C1 segment of cervical spinal cord (tissue), 14 donors: ENCODE measurements around the gene MOV10L1.
"Not testable (repeated sequence)": the region's sequence is repeated elsewhere in the genome, so short reads cannot be mapped to it uniquely, and the experiment has no call there.

Experiments
- DNase-seq, 14 donors: peaks; one replicate each; lab custom pipeline; 2025; lab: John Stamatoyannopoulos, UW

The MOV10L1 gene

DNA sequence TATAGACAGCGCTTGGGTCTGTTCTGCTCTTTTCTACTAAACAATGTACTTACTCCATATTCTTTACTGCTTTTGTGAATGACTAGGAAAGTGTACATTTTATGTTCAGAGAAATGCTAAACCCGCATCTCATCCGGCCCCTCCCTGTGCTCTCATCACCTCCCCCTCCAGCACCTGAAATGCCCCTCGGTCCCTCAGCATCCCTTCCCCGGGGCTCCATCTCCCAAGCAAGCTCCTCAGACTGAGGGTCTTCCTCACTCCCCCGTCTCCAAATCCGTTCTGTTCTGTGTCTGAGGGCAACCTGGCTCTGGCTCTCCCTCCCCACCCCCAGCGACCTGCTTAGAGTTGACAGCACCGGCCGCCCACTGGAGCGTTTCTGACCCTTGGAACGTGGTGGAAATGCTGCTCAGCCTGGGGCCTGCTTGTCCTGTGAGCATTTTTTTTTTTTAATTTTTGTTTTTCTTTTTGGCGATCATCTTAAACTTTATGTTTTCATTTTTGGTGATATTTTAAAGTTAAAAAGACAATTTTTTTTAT is 112.4 kb downstream of the MOV10L1 start:
- DNase-seq, result no peak

GRCh38 chr22:50203288-50203687 is 113.5 kb downstream of the MOV10L1 start:
- no peak for DNase-seq

- DNase-seq, result no peak
These were observed 114.8 kb downstream of the MOV10L1 start for GRCh38 chr22:50204571-50204970.

DNA sequence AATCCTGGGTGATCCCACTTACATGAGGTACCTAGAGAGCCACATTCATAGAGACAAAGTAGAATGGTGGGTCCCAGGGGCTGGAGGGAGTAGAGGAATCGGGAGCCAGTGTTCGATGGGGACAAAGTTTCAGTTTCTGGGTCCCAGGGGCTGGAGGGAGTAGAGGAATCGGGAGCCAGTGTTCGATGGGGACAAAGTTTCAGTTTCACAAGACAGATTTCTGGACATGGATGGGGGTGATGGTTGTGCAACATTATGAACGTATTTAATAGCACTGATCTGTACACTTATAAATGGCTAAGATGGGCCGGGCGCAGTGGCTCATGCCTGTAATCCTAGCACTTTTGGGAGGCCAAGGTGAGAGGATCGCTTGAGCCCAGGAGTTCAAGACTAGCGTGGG is 115.2 kb downstream of the MOV10L1 start:
- not testable (repeated sequence) for DNase-seq

- DNase-seq, result no peak
These were observed 116.2 kb downstream of the MOV10L1 start for GRCh38 chr22:50205781-50206569.

- peak in 6 of 14 donors; percentile 3 to 70 (median 42) for DNase-seq
These were observed 116.8 kb downstream of the MOV10L1 start for GRCh38 chr22:50206599-50206998.

DNA sequence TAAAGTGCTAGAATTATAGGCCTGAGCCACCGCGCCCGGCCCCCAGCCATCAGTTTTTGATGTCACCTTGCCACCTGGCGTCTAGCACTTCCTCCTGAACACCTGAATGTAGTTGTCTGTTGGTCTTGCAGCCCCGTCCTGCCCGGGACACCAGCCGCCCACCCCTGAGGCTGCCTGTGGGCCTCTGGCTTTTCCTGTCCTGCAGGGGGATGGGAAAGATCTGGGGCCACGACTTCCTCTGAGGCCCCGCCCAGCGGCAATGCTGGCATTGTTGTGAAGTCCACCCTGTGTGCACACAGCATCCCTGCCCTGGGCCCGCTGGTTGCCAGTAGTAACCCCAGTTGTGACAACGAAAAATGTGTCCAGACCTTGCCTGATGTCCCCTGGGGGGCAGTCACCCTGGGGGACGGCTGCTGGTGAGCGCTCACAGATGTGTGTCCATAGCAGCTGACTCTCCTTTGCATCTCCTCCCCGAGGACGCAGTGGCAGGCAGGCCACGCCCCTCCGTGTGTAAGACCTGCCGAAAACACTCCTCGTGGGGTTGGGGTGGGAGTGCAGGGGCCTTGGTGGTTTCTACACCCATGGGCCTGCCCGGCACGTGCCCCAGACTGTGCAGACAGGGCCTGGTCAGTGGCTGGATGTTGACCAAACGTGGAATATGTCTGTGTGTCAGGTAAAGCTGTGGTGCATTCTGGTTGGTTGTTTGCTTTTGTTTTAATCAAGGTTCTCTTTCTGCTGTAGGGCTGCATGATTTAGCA is 117.8 kb downstream of the MOV10L1 start:
- no peak for DNase-seq

DNA sequence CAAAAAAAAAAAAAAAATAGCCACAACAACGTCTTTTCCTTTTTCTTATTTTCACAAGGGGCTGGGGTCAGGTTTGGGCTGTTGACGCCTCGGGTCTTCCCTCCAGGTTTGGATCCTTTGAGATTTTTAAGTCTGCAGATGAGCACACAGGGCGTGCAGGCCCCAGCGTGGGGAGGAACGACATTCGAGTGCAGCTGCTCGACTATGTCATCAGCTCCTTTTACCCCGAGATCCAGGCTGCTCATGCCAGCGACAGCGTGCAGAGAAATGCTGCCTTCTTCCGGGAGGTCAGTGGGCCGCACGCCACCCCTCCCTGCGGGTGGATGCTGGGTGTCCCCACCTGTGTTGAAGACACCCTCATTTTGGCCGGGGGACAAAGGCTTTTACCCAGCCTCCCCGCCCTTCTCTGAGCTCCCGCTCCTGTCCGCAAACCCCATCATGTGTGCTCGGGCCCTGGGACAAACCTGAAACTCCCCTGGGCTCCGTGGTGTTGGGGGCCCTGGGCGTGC is 118.7 kb downstream of the MOV10L1 start:
- no peak for DNase-seq

- no peak for DNase-seq
These were observed 119.4 kb downstream of the MOV10L1 start for GRCh38 chr22:50208939-50209892.

- peak in 6 of 14 donors; percentile 7 to 68 (median 19) for DNase-seq
These were observed 120.1 kb downstream of the MOV10L1 start for GRCh38 chr22:50209893-50210292.

DNA sequence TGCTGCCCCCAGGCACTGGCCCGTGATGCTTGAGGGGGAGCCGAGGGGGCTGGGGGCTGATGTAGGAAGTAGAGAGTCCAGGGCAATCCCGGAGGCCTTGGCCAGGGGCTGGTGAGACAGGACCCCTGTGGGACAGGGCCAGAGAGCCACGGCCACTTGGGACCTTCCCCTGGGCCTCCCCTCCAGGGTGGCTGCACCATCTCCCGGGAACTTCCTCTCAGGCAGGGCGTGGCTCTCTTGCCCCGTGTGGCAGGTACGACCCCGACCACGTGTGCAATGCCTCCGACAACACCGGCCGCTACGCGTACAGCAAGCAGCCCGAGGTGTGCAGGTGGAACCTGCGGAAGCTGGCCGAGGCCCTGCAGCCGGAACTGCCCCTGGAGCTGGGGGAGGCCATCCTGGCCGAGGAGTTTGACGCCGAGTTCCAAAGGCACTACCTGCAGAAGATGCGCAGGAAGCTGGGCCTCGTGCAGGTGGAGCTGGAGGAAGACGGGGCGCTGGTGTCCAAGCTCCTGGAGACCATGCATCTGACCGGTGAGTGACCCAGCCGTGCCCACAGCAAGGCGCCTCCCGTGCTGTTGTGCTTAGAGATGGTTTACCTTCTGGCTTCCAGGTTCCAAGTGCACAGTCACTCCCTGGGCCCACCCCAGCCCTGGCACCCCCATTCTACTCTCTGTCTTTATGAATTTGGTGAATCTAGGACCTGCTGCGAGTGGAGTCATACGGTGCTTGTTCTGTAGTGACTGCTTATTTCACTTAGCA is 120.8 kb downstream of the MOV10L1 start:
- no peak for DNase-seq

DNA sequence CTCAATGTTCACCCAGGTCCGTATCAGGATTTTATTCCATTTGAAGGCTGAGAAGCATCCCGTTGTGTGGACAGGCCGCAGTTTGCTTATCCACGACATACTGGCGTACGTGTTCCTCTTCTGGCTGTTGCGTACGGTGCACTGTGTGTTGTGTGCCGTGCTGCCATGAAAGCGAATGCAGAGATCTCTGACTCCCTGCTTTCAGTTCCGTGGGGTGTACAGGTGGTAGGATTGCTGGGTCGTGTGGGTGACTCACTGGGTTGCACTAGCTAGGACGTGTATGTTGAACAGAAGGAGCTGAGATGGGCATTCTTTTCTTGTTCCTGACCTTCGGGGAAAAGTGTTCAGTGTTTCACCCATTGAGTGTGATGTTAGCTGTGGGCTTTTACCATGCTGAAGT is 121.3 kb downstream of the MOV10L1 start:
- no peak for DNase-seq
